Heart right ventricle (tissue), 16 donors: ENCODE measurements around the gene RHBDL3. TPM values are rescaled to one million over a fixed set of nuclear protein-coding genes. Genes with fewer than 3 reads are reported as not detected.

Experiments
- ATAC-seq, 8 donors: fragments of 200-7000 bp; cut with Tn5 transposase; one replicate each; pipeline ENCODE4 v1.9.1; 2020; ENCODE audit warnings: mild to moderate bottlenecking in 8 of 8, moderate library complexity in 8 of 8, moderate number of reproducible peaks in 1 of 8
- DNase-seq, 2 donors: peaks; one replicate each; pipeline ENCODE4 v3.0.0-alpha.2; 2020
- H3K27ac ChIP-seq, 10 donors: fragments of 200-600 bp; sonication (generic) in 2 of 10; one replicate each; pipeline versions ENCODE4 v1.5.0 to v1.8.0; 2020 to 2022; ENCODE audit warnings: mild to moderate bottlenecking in 3 of 10
- H3K27me3 ChIP-seq, 7 donors: fragments of 200-600 bp; one replicate each; pipeline ENCODE4 v1.8.0; 2021 to 2022; ENCODE audit warnings: mild to moderate bottlenecking in 2 of 7
- H3K36me3 ChIP-seq, 9 donors: fragments of 200-600 bp; sonication (generic) in 1 of 9; one replicate each; pipeline versions ENCODE4 v1.5.0 to v1.8.0; 2020 to 2022; ENCODE audit warnings: mild to moderate bottlenecking in 2 of 9
- H3K4me1 ChIP-seq, 9 donors: fragments of 200-600 bp; sonication (generic) in 1 of 9; one replicate each; pipeline versions ENCODE4 v1.5.0 to v1.8.0; 2020 to 2022; ENCODE audit warnings: mild to moderate bottlenecking in 4 of 9
- H3K4me3 ChIP-seq, 10 donors: fragments of 200-600 bp; sonication (generic) in 2 of 10; one replicate each; pipeline versions ENCODE4 v1.5.0 to v1.8.0; 2020 to 2022; ENCODE audit warnings: mild to moderate bottlenecking in 7 of 10, moderate library complexity in 2 of 10
- H3K9me3 ChIP-seq, 11 donors: fragments of 200-600 bp in 10 of 11; sonication (generic) in 2 of 11; one replicate each; pipeline versions ENCODE4 v1.5.0 to v1.8.0; 2013 to 2022; ENCODE audit warnings: mild to moderate bottlenecking in 2 of 11, control low read depth in 1 of 11, moderate library complexity in 1 of 11
- WGBS, 2 donors: extraction: QIAGEN DNeasy Blood & Tissue Kit; methylation state at CpG; one replicate each; pipeline ENCODE4 v1.1.7; 2013; ENCODE audit warnings: inconsistent platforms in 1 of 2; 5-methylcytosine and 5-hydroxymethylcytosine counted together
- intact Hi-C, 10 donors: fragments of 100-400 bp; cut with DNase I; formaldehyde crosslinking; loops; one replicate each; pipeline versions ENCODE4 v1.11.1 to v1.14.2; 2022
- polyA plus RNA-seq, 2 donors: library from polyadenylated mRNA; stranded (reverse); fragments of 200-250 nt; gene quantifications; one replicate each; pipeline ENCODE4 v1.2.3, GENCODE V29; 2013
- total RNA-seq, 10 donors: library from RNA; stranded (reverse); fragmentation: NEBNext Ultra II Directional in 3 of 10; extraction: Animal tissue kit (Norgen Biotek cat#: 25700) in 3 of 10; gene quantifications; one replicate each; pipeline versions ENCODE4 v1.2.1 to v1.2.4, GENCODE V29; 2021 to 2023
- TF ChIP-seq, protein P1 (sequence below), 9 donors: fragments of 200-600 bp; sonication (generic) in 2 of 9; IDR thresholded peaks; one replicate each; pipeline versions ENCODE4 v1.5.0 to v1.8.0; 2021 to 2022; ENCODE audit warnings: antibody characterized with exemption in 9 of 9, mild to moderate bottlenecking in 5 of 9, moderate library complexity in 1 of 9
- donor health status: Arrhythmogenic right ventricular cardiomyopathy.
- donor health status: ischemic (EF 13 %, LVEDD 7.1; RV severe dilation, severe dysfunction).
- donor health status: healthy with polysubstance abuse.
- donor health status: DM: no; HTN: yes; CAD: no.
- donor health status: DM: no; HTN: no; CAD: no.
- donor health status: ischemic (EF 25% LVEDD 6.9; RV normal size, moderate dysfunction).
- donor health status: ischemic (EF 25% LVEDD 5.7; RV mildly dilated, moderate dysfunction).
- donor health status: healthy.
- donor health status: DM: yes; HTN: yes; CAD: no.
- donor health status: Ischemic cardiomyopathy.
- donor health status: ischemic (EF 35%, LVEDD 5.7; RV mildly dilated, moderate dysfunction).
- donor health status: nonischemic (EF 11% LVEDD 7.7; RV severe dilation, severe dysfunction).
- donor health status: DM: yes; HTN: yes; CAD: no.
- donor health status: PGD.
- donor health status: ischemic (EF 29% LVEDD 5.4; RV normal size, mild dysfunction).
- donor health status: nonischemic (EF 23%, LVEDD 6.1; RV moderate dilation, normal function).

The RHBDL3 gene
- total and polyA plus RNA-seq, 12 donors = 0.07 to 3.7 (median 0.30) TPM; not detected in 2

DNA sequence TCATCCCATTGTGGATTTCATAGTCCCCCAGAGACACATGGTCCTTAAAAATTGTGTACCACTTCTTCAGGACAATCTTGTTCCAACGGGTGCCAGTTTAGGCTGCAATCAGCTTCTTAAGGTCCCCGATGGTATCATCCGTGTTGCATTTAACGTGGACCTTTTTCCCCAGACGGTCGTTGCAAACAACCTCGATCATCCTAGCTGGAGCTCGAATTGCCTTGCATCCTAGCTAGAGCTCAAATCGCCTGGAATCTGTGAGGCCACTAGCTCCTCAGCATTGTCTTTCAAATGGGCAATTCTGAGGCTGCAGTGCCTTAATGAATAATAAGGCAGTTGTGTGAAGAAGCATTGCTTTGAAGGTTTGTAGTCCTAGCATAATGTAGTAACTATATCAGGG, 37.7 kb upstream of the RHBDL3 start:
- no peak for ATAC-seq

DNA sequence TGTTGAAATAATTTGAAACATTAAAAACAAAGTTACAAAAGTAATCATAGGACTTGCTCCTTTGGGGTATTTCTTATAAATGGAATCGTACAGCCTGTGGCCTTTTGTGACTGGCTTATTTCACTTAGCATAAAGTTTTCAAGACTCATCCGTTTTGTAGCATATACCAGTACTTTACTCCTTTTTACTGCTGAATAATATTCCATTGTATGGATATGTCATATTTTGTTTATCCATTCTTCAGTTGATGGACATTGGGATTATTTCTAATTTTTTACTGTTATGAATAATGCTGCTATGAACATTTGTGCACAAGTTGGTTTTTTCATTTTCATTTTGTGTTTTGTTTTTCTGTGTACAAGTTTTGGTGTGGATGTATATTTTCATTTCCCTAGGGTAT, 30.0 kb upstream of the RHBDL3 start:
- ATAC-seq = no peak
- Histone ChIP-seq H3K36me3 (no peaks in the 10 kb centered on the region), H3K27ac (no peak overlapping the region), H3K4me3 (no peak overlapping the region), H3K4me1 (no peaks in the 10 kb centered on the region), H3K27me3 (no peaks in the 10 kb centered on the region), H3K9me3 (no peaks in the 10 kb centered on the region)
- intact Hi-C loops = no loop called here
- 75 to 95% methylated on average over 2 of the region's 2 CpGs for WGBS, 2 donors
- DNase-seq = no peak
- TF ChIP-seq, protein P1, sequence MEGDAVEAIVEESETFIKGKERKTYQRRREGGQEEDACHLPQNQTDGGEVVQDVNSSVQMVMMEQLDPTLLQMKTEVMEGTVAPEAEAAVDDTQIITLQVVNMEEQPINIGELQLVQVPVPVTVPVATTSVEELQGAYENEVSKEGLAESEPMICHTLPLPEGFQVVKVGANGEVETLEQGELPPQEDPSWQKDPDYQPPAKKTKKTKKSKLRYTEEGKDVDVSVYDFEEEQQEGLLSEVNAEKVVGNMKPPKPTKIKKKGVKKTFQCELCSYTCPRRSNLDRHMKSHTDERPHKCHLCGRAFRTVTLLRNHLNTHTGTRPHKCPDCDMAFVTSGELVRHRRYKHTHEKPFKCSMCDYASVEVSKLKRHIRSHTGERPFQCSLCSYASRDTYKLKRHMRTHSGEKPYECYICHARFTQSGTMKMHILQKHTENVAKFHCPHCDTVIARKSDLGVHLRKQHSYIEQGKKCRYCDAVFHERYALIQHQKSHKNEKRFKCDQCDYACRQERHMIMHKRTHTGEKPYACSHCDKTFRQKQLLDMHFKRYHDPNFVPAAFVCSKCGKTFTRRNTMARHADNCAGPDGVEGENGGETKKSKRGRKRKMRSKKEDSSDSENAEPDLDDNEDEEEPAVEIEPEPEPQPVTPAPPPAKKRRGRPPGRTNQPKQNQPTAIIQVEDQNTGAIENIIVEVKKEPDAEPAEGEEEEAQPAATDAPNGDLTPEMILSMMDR (IDR thresholded peaks at IDR 0.05) = no peak

More for the DNA sequence above, 37.7 kb upstream of the RHBDL3 start:
- 71 to 78% methylated on average over 9 of the region's 9 CpGs for WGBS, 2 donors
- no peak overlapping the region for H3K27ac ChIP-seq
- H3K27me3 ChIP-seq = no peaks in the 10 kb centered on the region
- TF ChIP-seq, protein P1 (IDR thresholded peaks at IDR 0.05) = no peak
- H3K4me1 ChIP-seq = no peaks in the 10 kb centered on the region
- intact Hi-C loops = no loop called here
- H3K4me3 ChIP-seq = no peak overlapping the region
- H3K9me3 ChIP-seq = no peaks in the 10 kb centered on the region
- H3K36me3 ChIP-seq = peaks cover 0 to 47% (median 9%) of the 10 kb centered on the region in 9 donors
- DNase-seq = no peak

DNA sequence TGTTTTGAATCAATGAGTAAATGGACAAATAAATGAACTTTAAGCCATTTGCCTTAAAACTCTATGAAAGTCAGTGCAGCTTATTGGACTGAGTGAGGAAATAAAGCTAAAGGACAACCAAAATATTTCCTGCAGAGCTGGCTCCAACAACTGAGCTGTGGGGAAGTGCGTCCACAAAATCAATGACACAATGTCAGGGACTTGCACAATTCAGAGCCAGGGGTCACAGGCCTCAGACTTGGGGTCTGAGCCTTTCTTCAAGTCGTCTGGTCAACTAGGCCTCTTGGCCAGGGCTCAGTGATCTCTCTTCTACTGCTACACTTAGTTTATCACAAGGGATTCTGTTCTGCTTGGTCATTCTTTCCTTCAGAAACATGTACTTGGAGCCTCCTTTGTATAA, 26.2 kb upstream of the RHBDL3 start:
- DNase-seq = no peak
- Histone ChIP-seq H3K27ac (no peak overlapping the region), H3K4me1 (peaks cover 0 to 10% (median 0%) of the 10 kb centered on the region in 9 donors), H3K9me3 (no peaks in the 10 kb centered on the region), H3K4me3 (no peak overlapping the region), H3K27me3 (no peaks in the 10 kb centered on the region), H3K36me3 (no peaks in the 10 kb centered on the region)
- WGBS, 2 donors = 71 to 79% methylated on average over 2 of the region's 2 CpGs
- intact Hi-C loops = no loop called here
- TF ChIP-seq, protein P1 (IDR thresholded peaks at IDR 0.05) = no peak
- no peak for ATAC-seq

DNA sequence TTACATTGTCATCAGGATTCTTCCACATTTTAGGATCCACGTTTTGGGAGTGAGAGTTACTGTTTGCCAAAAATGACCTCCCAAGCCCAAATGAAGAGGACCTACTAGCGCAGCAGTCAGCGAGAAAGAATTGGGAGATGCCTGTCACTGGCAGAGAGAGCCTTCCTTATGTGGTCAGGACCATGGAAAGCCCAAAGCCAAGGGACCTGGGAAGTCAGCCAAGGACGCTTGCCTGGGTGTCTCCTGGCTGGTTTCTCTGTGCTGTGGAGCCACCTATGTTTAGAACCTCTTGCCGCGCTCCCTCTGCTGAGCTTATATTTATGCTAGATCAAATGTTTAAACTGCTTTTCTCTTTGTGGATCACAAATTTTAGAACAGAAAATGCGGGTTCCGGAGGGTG, 24.9 kb upstream of the RHBDL3 start:
- peak; percentile 54 to 64 for DNase-seq
- Histone ChIP-seq H3K36me3 (no peaks in the 10 kb centered on the region), H3K27ac (no peak overlapping the region), H3K27me3 (no peaks in the 10 kb centered on the region), H3K9me3 (no peaks in the 10 kb centered on the region), H3K4me1 (peaks cover 0 to 10% (median 0%) of the 10 kb centered on the region in 9 donors), H3K4me3 (no peak overlapping the region)
- intact Hi-C loops = no loop called here
- WGBS, 2 donors = 46 to 61% methylated on average over 8 of the region's 8 CpGs
- ATAC-seq = peak; percentile 55 to 98 (median 92)
- TF ChIP-seq, protein P1 (IDR thresholded peaks at IDR 0.05) = peak in 2 of 9 donors; percentile 27 to 28
